Measurements from ENCODE around the gene ZFAND2A.

- TF ChIP-seq CTCF (IDR thresholded peaks at IDR 0.05) (no peak), EP300 (IDR thresholded peaks at IDR 0.05) (no peak)
These were observed 12.9 kb upstream of the ZFAND2A start for GRCh38 chr7:1172666-1173523.

All from suprapubic skin (tissue), 3 donors.